ENCODE data around the gene ENO2. TPM values are rescaled to one million over a fixed set of nuclear protein-coding genes. Genes with fewer than 3 reads are reported as not detected.

ENO2 gene
- total RNA-seq, 1 experiment from 2014 or later, result 30.2 TPM

- Histone ChIP-seq H4K20me1 (ENCODE audit: low read length) (no peaks in the 10 kb centered on the region), H3F3A (ENCODE audit: low read length, unreplicated experiment) (no peaks in the 10 kb centered on the region), H3K9me3 (ENCODE audit: low read length) (no peaks in the 10 kb centered on the region), H3K9me2 (replicated peaks; ENCODE audit: low read length) (no peaks in the 10 kb centered on the region), H3K9ac (ENCODE audit: low read length) (peak overlapping the region; percentile 80), H3K79me2 (ENCODE audit: low read length) (peaks cover 3% of the 10 kb centered on the region), H3K27ac (ENCODE audit: low read length) (peak overlapping the region; percentile 31), H3K27me3 (ENCODE audit: low read length) (no peaks in the 10 kb centered on the region), H3K4me1 (ENCODE audit: insufficient read depth, low read length) (peaks cover 7% of the 10 kb centered on the region; the same call in 1 of the 2 replicates), H3K4me2 (ENCODE audit: low read length) (peak overlapping the region; percentile 86), H2AFZ (ENCODE audit: low read length) (peak overlapping the region; percentile 61), H3K4me3 (ENCODE audit: low read length) (peak overlapping the region; percentile 62), H3K36me3 (ENCODE audit: low read depth, low read length) (peaks cover 4% of the 10 kb centered on the region; the same call in 1 of the 2 replicates)
- intact Hi-C loops (cut with micrococcal nuclease), result no loop called here
- no peak for TF ChIP-seq EZH2phosphoT487 (IDR thresholded peaks at IDR 0.05; ENCODE audit: borderline replicate concordance, low read length)
- TF ChIP-seq, protein P1, sequence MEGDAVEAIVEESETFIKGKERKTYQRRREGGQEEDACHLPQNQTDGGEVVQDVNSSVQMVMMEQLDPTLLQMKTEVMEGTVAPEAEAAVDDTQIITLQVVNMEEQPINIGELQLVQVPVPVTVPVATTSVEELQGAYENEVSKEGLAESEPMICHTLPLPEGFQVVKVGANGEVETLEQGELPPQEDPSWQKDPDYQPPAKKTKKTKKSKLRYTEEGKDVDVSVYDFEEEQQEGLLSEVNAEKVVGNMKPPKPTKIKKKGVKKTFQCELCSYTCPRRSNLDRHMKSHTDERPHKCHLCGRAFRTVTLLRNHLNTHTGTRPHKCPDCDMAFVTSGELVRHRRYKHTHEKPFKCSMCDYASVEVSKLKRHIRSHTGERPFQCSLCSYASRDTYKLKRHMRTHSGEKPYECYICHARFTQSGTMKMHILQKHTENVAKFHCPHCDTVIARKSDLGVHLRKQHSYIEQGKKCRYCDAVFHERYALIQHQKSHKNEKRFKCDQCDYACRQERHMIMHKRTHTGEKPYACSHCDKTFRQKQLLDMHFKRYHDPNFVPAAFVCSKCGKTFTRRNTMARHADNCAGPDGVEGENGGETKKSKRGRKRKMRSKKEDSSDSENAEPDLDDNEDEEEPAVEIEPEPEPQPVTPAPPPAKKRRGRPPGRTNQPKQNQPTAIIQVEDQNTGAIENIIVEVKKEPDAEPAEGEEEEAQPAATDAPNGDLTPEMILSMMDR (conservative IDR thresholded peaks at IDR 0.05; ENCODE audit: low read depth, low read length), result peak; percentile 76
- ATAC-seq (peak; percentile 92), DNase-seq (peak; percentile 94)
- CTCF ChIA-PET, result interaction anchor here (0.6 to 1.0 kb wide), 2 partner anchors 9 to 13 kb away, joined by 3 to 6 read pairs; no protein-coding TSS in a partner anchor
- no TSS peak for BruUV-seq (replicated peaks)
- POLR2A ChIA-PET (ENCODE audit: unreplicated experiment), result interaction anchor here (0.5 to 0.9 kb wide), 2 partner anchors 12 to 40 kb away, joined by 3 to 6 read pairs; no protein-coding TSS in a partner anchor
These were observed 23.3 kb downstream of the ENO2 start for GRCh38 chr12:6937481-6938352.

- no peak overlapping the region for H3K4me3 ChIP-seq (ENCODE audit: low read length)
- TSS peak; percentile 14 for BruUV-seq (replicated peaks)
- H3F3A ChIP-seq (ENCODE audit: low read length, unreplicated experiment), result no peaks in the 10 kb centered on the region
- ChIA-PET CTCF (interaction anchor here (1.0 kb wide), 1 partner anchor 13 kb away, joined by 6 read pairs; no protein-coding TSS in a partner anchor), POLR2A (ENCODE audit: unreplicated experiment) (interaction anchor here (0.9 kb wide), 1 partner anchor 13 kb away, joined by 3 read pairs; no protein-coding TSS in a partner anchor)
- no peaks in the 10 kb centered on the region for H3K9me3 ChIP-seq (ENCODE audit: low read length)
- no peak for DNase-seq
- no peak for ATAC-seq
- H3K27ac ChIP-seq (ENCODE audit: low read length), result no peak overlapping the region
- H3K9me2 ChIP-seq (replicated peaks; ENCODE audit: low read length), result no peaks in the 10 kb centered on the region
- no peaks in the 10 kb centered on the region for H4K20me1 ChIP-seq (ENCODE audit: low read length)
- 0 out of 2 replicates have a peak overlapping the region, but pooled peaks have one; percentile 35 for H2AFZ ChIP-seq (ENCODE audit: low read length)
- H3K27me3 ChIP-seq (ENCODE audit: low read length), result no peaks in the 10 kb centered on the region
- 0 out of 2 replicates have a peak overlapping the region, but pooled peaks have one; percentile 28 for H3K9ac ChIP-seq (ENCODE audit: low read length)
- TF ChIP-seq EZH2phosphoT487 (IDR thresholded peaks at IDR 0.05; ENCODE audit: borderline replicate concordance, low read length) (no peak), EZH2 (IDR thresholded peaks at IDR 0.05; ENCODE audit: low read length, unreplicated experiment) (no peak)
- TF ChIP-seq, protein P1 (conservative IDR thresholded peaks at IDR 0.05; ENCODE audit: low read depth, low read length), result no peak
- H3K4me2 ChIP-seq (ENCODE audit: low read length), result peak overlapping the region; percentile 17; the same call in 1 of the 2 replicates
- peaks cover 4% of the 10 kb centered on the region; the same call in 1 of the 2 replicates for H3K36me3 ChIP-seq (ENCODE audit: low read depth, low read length)
- intact Hi-C loops (cut with micrococcal nuclease), result no loop called here
- H3K79me2 ChIP-seq (ENCODE audit: low read length), result no peaks in the 10 kb centered on the region; the same call in 1 of the 2 replicates
- peaks cover 7% of the 10 kb centered on the region; the same call in 1 of the 2 replicates for H3K4me1 ChIP-seq (ENCODE audit: insufficient read depth, low read length)
These were observed 24.2 kb downstream of the ENO2 start for GRCh38 chr12:6938353-6939190.
